Activated naive CD4-positive, alpha-beta T cell treated with Interleukin-2 at 50 U/mL for 16 hours (primary cell): Measurements from ENCODE around the gene LMO2.

Source experiments
- DNase-seq: peaks from one replicate; pipeline ENCODE4 v3.0.0-alpha.2; 2020

Gene LMO2

DNA sequence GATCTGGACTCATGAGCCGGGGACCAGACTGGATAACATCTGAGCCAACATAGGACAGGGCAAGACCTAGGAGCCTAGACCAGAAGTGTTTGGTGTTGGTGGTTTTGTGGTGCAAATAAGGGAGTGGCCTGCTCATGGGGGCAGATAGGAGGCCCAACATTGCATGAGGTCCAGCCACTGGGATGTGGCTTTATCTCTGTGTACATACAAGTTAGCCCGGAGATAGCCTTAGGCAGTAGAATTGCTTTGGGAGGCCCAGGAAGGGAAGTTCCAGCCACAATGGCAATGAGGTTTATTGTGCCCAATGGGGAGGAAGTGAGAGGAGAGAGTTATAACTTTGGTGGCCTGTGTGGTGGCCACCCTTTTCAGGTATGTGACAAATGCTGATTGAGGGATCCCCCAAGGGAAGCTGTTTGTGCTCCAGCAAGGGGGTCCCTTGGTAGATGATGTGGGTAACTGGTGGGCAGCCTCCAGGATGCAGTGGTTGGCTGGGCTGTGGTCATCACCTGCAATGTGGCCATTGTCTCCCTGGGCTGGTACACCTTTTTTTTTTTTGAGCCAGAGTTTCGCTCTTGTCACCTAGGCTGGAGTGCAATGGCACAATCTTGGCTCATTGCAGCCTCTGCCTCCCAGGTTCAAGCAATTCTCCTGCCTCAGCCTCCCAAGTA lies 6.4 kb downstream of the LMO2 start:
- DNase-seq: no peak

DNA sequence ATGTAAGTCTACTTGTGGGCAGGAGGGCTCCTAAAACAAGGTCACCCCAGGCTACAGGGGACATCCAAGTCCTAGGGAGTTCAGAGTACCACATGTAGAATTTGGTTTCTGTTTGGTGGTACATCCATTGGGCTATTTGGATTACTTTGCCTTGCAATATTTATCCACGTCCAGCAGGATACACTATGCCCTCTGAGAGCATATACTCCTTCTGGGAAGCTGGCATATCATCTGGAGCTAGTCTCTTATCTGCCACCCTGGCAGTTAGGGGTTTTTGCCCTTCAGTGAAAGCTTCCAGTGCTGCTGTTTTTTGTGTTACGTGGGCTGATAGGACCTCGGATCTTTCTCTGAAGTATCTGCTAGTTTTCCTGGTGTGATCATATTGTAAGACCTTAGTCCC lies 7.3 kb downstream of the LMO2 start:
- no peak for DNase-seq

DNA sequence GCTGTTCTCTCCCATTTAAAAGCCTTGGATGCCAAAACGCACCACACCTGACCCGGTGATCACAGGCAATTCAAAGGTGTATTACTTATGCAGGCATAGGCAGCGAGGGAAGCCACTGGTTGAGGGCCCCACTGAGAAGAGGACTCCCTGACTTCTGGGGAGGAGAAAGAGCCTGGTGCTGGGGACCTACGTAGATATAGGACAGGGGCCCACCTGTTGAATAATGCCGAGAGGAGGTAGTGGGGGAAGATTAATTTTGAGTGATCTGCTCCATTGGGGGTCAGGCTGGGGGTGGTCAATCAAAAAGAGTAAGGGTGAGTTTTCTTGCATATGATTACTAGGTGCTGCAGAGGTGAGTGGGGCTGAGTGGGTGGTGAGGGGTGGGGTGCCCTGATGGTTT lies 7.8 kb downstream of the LMO2 start:
- DNase-seq: no peak

DNA sequence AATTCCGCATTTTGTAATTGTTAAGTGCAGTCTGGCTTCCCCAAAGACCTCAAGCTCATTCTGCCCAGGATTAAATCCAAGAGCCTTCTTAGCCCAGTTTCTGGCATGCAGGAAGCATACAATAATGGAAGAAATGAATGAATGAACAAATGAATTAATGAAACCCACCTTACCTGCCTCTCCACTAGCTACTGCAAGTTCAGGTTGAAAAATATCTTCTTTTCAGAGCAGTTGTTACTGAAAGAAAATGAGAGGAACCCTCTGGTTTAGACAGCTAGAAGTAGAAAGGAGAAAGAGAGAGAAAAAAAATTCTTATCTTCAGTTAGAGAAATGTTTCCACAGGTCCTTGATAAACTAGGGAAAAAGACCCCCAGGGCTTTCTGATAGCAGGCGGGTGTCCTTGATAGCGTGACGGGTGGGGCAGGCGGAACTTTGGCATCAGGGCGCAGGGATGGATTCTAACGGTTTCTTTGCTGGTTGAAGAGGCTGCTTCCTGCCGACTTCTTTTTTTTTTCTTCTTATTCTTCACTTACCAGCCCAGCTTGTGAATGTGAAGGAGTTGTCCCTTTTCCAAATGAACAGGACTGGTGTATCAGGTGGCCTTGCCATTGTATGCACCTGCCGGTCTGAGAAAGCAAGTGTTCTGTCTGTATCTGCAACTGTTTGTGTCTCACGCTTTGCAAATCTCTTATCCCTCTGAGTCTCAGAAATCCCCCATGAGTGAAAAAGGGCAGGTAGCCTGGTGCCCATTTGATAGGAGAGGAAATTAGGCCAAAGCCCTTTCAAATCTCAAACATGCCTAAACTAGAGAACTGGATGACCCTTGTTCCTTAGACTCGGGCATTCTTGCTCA lies 10.0 kb downstream of the LMO2 start:
- no peak for DNase-seq

DNA sequence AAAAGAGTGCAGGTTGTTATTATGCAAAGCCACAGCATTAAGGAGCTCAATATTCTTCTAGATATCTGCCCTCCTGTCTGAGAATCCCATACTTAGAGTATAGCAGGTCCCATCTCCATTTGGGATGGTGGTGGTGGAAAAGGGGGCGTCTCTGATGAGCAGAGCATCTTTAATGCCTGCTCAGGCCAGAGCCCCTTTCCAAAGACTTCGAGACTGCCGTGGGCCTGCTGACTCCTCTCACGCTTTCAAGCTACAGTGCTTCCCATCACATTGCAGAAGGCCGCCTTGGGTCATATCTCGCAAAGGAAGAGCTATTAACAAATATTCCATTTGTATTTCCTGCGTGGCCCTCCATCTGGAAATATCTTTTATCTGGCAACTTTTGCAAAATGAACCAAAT lies 10.9 kb downstream of the LMO2 start:
- no peak for DNase-seq

DNA sequence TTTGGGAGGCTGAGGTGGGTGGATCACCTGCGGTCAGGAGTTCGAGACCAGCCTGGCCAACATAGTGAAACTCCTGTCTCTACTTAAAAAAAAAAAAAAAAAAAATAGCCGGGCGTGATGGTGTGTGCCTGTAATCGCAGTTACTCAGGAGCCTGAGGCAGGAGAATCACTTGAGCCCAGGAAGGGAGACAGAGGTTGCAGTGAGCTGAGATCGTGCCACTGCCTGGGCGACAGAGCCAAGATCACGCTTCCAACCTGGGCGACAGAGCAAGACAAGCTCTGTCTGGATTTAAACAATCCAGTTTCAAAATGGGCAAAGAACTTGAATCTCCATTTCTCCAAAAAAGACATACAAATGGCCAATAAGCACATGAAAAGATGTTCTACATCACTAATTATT lies 12.5 kb downstream of the LMO2 start:
- DNase-seq: no peak

GRCh38 chr11:33877038-33877437 lies 14.8 kb downstream of the LMO2 start:
- no peak for DNase-seq

DNA sequence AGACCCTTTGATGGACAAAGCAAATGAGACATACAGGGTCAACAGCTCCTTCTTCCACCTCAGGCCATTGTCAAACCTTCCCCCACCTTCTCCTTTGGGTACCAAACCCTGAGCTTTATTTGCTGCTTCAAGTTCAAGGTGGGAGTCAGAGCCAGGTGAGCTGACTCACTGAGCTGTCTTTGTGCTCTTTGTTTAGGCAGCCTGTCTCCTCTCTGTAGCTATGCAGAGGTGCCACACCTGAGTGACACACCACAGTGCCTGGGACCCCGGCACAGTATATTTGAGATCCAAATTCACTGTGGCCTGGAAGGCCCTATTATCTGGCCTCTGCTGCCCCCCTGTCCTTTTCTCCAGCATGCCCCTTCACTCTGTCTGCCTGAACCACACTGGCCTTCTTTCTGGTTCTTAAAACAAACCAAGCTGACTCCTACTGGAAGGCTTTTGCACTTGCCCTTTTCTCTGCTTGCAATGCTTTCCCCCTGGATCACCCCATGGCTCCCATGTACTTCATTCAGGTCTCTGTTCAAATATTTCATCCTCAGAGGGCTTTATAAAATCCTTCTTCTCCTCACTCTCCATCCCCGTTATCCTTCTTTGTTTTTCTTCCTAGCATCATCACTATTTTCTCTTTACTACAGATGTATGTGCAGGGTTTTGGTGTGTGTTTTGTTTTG lies 16.1 kb downstream of the LMO2 start:
- DNase-seq: no peak

- DNase-seq: no peak
These were observed 16.9 kb downstream of the LMO2 start for GRCh38 chr11:33874910-33875490.

GRCh38 chr11:33874433-33874832 lies 17.4 kb downstream of the LMO2 start:
- no peak for DNase-seq

- no peak for DNase-seq
These were observed 22.1 kb downstream of the LMO2 start for GRCh38 chr11:33869481-33870422.

DNA sequence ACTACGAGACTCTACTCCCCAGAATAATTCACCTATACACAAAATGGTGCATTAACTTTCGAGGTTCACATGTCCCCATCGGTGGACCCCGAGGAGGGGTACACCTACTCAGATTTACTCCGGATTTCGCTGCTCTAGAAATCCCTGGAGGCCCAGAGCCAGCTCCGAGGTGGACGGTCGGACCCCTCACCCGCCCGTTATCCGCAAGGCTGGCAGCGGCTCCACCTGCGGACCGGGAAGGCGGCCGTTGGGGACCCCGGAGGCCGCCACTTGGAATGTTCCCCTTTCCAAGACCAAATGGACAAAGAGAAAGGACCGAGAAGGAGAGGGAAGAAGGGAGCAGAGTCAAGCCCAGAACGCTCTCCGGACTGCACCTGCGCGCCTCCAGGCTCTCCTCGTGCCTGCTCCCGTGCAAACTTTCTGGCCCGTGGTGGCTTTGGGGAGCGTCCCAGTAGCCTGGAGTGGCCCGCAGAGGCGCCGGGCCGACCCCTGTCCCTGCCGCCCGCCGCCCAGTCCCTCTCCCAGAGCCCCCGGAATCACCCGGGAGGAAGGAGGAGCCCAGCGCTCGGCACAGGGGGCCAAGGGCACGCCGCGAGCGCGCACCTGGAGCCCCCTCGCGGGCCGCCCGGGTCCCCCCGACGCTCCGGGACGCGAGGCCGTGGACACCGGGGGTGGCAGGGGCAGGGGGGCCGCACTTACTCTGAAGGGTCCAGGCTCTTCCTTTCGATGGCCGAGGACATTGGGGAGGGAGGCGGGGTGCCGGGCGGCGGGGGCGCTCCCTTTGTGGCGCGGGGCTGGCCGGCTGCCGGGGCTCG lies 23.0 kb downstream of the LMO2 start:
- DNase-seq: no peak

GRCh38 chr11:33867996-33868646 lies 23.8 kb downstream of the LMO2 start:
- DNase-seq: no peak

DNA sequence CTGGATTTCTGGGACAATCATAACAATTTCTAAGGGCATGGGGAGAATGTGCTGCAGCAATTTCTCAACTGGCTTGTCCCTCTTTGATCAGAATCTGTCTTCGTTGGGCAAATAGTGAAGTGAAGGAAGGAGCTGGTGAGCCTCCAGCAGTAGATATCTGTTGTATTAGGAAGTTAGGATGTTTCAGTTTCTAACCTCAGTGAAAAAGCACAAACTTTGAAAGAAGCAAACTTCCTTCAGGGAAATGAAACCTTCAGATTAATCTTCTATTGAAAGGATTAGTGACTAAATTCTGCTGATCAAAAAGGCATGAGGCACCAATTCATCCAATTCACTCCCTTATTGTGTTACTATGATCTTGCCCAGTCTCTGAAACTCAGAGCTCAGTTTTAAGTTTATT lies 24.3 kb downstream of the LMO2 start:
- DNase-seq: no peak

- DNase-seq: no peak
These were observed 24.9 kb downstream of the LMO2 start for GRCh38 chr11:33866936-33867335.

DNA sequence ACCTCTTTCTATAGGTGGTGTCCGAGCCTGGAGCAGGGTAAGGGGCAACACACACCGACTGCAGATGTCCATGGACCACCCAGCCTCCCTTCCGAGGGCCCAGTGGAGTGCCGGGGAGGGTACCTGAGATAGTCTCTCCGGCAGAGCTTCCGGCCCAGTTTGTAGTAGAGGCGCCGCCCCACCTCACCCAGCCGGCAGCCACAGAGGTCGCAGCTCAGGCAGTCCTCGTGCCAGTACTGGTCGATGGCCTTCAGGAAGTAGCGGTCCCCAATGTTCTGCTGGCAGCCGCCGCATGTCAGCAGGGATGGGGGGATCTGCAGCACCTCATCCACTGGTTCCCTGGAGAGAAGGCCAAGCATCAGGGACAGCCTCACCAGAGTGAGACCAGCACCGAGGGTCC lies 27.4 kb downstream of the LMO2 start:
- DNase-seq: no peak

DNA sequence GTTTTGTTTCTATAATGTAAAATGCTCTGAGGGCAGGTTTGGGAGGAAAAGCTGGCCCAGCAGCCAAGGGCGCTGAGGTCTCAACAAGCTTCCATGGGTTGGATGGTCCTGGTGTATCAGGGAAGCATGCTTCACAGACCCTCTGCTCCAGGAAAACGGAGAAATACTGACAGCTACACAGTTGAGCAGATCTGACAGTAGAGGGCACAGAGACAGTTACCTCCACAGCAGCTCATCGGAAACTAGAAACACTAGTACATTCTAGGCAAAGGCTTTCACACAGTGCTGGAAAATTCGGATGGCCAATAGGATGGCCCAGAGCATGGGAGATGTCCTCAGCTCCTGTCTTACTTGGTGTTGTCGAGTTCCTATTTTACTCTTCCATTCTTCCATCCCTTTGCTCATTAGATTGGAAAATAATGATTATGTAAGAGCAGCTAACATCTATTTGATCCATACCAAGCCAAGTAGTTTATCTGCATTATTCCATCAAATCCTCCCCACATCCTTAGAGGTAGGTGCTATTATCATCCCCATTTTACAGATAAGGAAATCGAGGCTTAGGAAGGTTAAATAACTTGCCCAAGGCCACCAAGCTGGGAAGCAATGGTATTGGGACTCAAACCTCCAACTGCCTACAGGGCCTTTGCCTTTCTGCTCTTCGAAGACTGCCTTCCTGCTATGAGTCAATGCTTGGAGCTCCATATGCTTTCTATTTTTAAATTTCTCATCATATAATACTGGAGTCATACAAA lies 28.3 kb downstream of the LMO2 start:
- no peak for DNase-seq

DNA sequence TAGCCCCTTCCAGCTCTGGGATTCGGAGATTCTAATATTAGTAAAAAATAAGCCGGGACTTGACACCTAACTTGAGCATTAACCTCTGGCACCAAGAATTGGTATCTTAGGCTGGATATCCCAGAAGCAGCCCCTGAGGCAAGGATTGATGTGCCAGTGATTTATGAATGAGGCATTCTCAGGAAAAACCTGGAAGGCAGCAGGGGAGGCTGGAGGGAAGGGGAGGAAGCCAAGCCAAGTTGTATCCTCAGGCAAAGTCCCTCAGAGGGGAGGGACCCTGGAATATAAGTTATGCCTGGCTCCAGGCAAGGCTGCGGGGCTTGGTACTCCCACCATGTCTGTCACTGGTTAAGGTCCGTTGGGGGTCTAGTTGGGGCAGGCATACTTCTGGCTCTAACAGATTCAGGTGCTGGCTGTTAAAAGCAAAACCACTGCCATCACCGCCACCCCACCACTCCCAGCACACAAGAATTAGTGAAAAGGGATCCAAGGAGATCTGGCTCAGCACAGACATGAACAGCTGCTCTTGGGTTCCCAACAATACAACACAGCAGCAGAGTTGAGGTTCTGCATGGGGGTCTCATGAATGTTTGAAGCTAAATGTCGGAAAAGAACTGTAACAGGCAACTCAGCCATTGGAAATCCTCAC lies 29.8 kb downstream of the LMO2 start:
- no peak for DNase-seq

DNA sequence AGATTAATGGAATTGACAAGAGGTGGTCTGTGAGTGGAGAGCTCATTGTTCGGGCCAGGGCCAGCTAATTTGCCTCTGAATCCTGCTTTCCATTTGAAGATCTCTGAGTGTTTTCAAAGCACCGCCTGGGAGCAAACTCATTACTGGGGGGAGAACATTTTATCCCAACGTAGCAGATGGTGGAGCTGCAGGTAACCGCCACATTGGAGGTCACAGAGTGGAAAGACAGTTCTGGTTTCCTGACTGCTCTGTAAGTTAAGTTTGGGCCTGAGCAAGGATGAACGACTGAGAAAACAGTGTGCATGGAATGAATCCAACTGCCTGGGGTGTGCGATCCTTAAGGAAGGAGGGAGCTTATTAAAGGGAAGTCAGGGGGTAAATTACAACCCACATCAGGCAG lies 30.5 kb downstream of the LMO2 start:
- no peak for DNase-seq

DNA sequence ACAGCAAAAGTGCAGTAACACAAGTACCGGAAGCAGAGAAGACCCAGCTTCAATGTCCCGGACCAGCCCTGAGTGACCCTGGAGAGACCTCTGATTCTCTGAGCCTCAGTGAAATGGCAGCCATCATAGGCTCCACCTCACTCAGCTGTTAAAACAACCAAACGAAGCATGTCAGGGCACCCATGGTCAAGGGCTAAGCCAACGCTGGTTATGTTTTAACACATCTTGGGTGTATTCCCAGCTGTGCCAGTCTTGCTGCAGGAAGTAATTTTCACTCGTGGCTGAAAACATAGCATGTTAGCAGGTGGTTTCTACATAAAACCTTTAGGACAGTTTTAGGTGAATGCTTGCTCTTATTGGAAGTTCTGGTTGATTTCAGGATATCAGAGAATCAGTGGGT lies 30.9 kb downstream of the LMO2 start:
- DNase-seq: no peak
